Thoracic aorta (tissue), 2 donors: ENCODE measurements around the gene CSF2RB. TPM values are rescaled to one million over a fixed set of nuclear protein-coding genes. Genes with fewer than 3 reads are reported as not detected.

Experiments used
- ATAC-seq: fragments of 150-250 bp; one replicate; pipeline ENCODE4 v1.8.0; 2017; ENCODE audit warnings: low read depth; ENCODE audit not compliant: insufficient number of reproducible peaks, low FRiP score
- DNase-seq: peaks from one replicate; pipeline ENCODE4 v3.0.0-alpha.2; 2020; ENCODE audit warnings: low spot score
- H3K27ac ChIP-seq, 2 donors: fragments of 200-600 bp; sonication (generic); 1 replicate in 1 of 2; 2 replicates in 1 of 2; pipeline ENCODE4 v1.5.1; 2016; ENCODE audit warnings: mild to moderate bottlenecking in 2 of 2, moderate library complexity in 2 of 2
- H3K27me3 ChIP-seq: fragments of 200-600 bp; sonication (generic); replicated peaks from 2 replicates; pipeline ENCODE4 v1.6.0; 2016; ENCODE audit warnings: mild to moderate bottlenecking; ENCODE audit not compliant: insufficient read depth
- H3K36me3 ChIP-seq: fragments of 200-600 bp; sonication (generic); one replicate; pipeline ENCODE4 v1.5.1; 2016
- H3K4me1 ChIP-seq, 2 donors: fragments of 200-600 bp; sonication (generic); 1 replicate in 1 of 2; 2 replicates in 1 of 2; pipeline versions ENCODE4 v1.5.1 to v1.6.0; 2016; ENCODE audit warnings: low read depth in 2 of 2, mild to moderate bottlenecking in 1 of 2; ENCODE audit not compliant: control insufficient read depth in 1 of 2
- H3K4me3 ChIP-seq: fragments of 200-600 bp; sonication (generic); 2 replicates; pipeline ENCODE4 v1.5.1; 2016; ENCODE audit warnings: mild to moderate bottlenecking
- H3K9me3 ChIP-seq: fragments of 200-600 bp; sonication (generic); 2 replicates; pipeline ENCODE4 v1.5.1; 2016
- CTCF ChIP-seq: fragments of 200-600 bp; sonication (generic); IDR thresholded peaks from one replicate; pipeline ENCODE4 v1.5.1; 2019; ENCODE audit warnings: antibody characterized with exemption
- total RNA-seq, 2 donors: library from RNA; depleted of rRNA; stranded (reverse); fragments of >200 nt; gene quantifications; one replicate each; pipeline versions ENCODE4 v1.1.0 to v1.2.3, GENCODE V29; 2016

CSF2RB gene
- total RNA-seq, 2 donors from 2014 or later, result 13.0 to 21.4 TPM

GRCh38 chr22:36902143-36902926 is 11.1 kb upstream of the CSF2RB start:
- ATAC-seq (no peak), DNase-seq (no peak)
- Histone ChIP-seq H3K9me3 (peaks cover 7% of the 10 kb centered on the region), H3K27ac (no peak overlapping the region), H3K36me3 (no peaks in the 10 kb centered on the region), H3K4me1 (no peaks in the 10 kb centered on the region), H3K27me3 (no peaks in the 10 kb centered on the region), H3K4me3 (no peak overlapping the region)
- no peak for TF ChIP-seq CTCF

GRCh38 chr22:36904260-36904880 is 9.1 kb upstream of the CSF2RB start:
- TF ChIP-seq CTCF, result no peak
- DNase-seq (no peak), ATAC-seq (no peak)
- H3K4me1 ChIP-seq, result no peaks in the 10 kb centered on the region
- H3K27me3 ChIP-seq, result no peaks in the 10 kb centered on the region
- H3K9me3 ChIP-seq, result peaks cover 7% of the 10 kb centered on the region
- H3K4me3 ChIP-seq, result no peak overlapping the region
- H3K36me3 ChIP-seq, result no peaks in the 10 kb centered on the region
- no peak overlapping the region for H3K27ac ChIP-seq

- ATAC-seq, result no peak
- DNase-seq, result no peak
- Histone ChIP-seq H3K27ac (no peak overlapping the region), H3K4me1 (no peaks in the 10 kb centered on the region), H3K9me3 (no peaks in the 10 kb centered on the region), H3K27me3 (no peaks in the 10 kb centered on the region), H3K36me3 (no peaks in the 10 kb centered on the region), H3K4me3 (no peak overlapping the region)
- no peak for TF ChIP-seq CTCF
Observed at GRCh38 chr22:36907253-36908195, 5.9 kb upstream of the CSF2RB start.

GRCh38 chr22:36910461-36910860 is 3.0 kb upstream of the CSF2RB start:
- Histone ChIP-seq H3K4me3 (no peak overlapping the region), H3K27me3 (no peaks in the 10 kb centered on the region), H3K36me3 (no peaks in the 10 kb centered on the region), H3K27ac (no peak overlapping the region), H3K4me1 (no peaks in the 10 kb centered on the region), H3K9me3 (no peaks in the 10 kb centered on the region)
- DNase-seq, result no peak
- no peak for ATAC-seq
- TF ChIP-seq CTCF, result no peak
